Liver (tissue), 3 donors: ENCODE results near the gene VIPR2.

Source experiments
- EGR1 ChIP-seq, 2 donors: IDR thresholded peaks; 2 replicates each; pipeline ENCODE4 v1.6.1; 2016 to 2018; ENCODE audit warnings: antibody characterized with exemption in 2 of 2, low read depth in 2 of 2
- FOXA1 ChIP-seq: IDR thresholded peaks from 2 replicates; pipeline ENCODE4 v1.6.1; 2016; ENCODE audit warnings: antibody characterized with exemption
- HNF4A ChIP-seq, 2 donors: conservative IDR thresholded peaks; 2 replicates each; pipeline ENCODE4 v1.6.1; 2016; ENCODE audit warnings: antibody characterized with exemption in 2 of 2, mild to moderate bottlenecking in 2 of 2
- JUND ChIP-seq, 2 donors: IDR thresholded peaks; 2 replicates each; pipeline ENCODE4 v1.6.1; 2016; ENCODE audit warnings: antibody characterized with exemption in 2 of 2
- RAD21 ChIP-seq, 2 donors: IDR thresholded peaks; 2 replicates each; pipeline ENCODE4 v1.6.1; 2016; ENCODE audit warnings: antibody characterized with exemption in 2 of 2, mild to moderate bottlenecking in 2 of 2
- RXRA ChIP-seq, 2 donors: IDR thresholded peaks; 2 replicates each; pipeline ENCODE4 v1.6.1; 2017 to 2018; ENCODE audit warnings: antibody characterized with exemption in 2 of 2, mild to moderate bottlenecking in 1 of 2
- SP1 ChIP-seq: IDR thresholded peaks from 2 replicates; pipeline ENCODE4 v1.6.1; 2018; ENCODE audit warnings: antibody characterized with exemption, mild to moderate bottlenecking
- TAF1 ChIP-seq: conservative IDR thresholded peaks from 2 replicates; pipeline ENCODE4 v1.6.1; 2016; ENCODE audit warnings: antibody characterized with exemption, mild to moderate bottlenecking
- YY1 ChIP-seq: IDR thresholded peaks from 2 replicates; pipeline ENCODE4 v1.6.1; 2016; ENCODE audit warnings: antibody characterized with exemption, mild to moderate bottlenecking
- TF ChIP-seq, protein P1 (sequence below): fragments of 150-350 bp; IDR thresholded peaks from 2 replicates; pipeline ENCODE4 v1.5.1; 2017; ENCODE audit warnings: improper control_type of control experiment, low read depth, low read length; ENCODE audit not compliant: missing input control
- TF ChIP-seq, protein P2 (sequence below): IDR thresholded peaks from 2 replicates; pipeline ENCODE4 v1.6.1; 2016; ENCODE audit warnings: antibody characterized with exemption, mild to moderate bottlenecking
- TF ChIP-seq, protein P3 (sequence below): IDR thresholded peaks from 2 replicates; pipeline ENCODE4 v1.6.1; 2016; ENCODE audit warnings: antibody characterized with exemption
- TF ChIP-seq, protein P4 (sequence below): IDR thresholded peaks from 2 replicates; pipeline ENCODE4 v1.6.1; 2016; ENCODE audit warnings: antibody characterized with exemption
- TF ChIP-seq, protein P5 (sequence below): IDR thresholded peaks from 2 replicates; pipeline ENCODE4 v1.6.1; 2016; ENCODE audit warnings: antibody characterized with exemption
- donor health status: healthy.
- donor health status: healthy.

DNA sequence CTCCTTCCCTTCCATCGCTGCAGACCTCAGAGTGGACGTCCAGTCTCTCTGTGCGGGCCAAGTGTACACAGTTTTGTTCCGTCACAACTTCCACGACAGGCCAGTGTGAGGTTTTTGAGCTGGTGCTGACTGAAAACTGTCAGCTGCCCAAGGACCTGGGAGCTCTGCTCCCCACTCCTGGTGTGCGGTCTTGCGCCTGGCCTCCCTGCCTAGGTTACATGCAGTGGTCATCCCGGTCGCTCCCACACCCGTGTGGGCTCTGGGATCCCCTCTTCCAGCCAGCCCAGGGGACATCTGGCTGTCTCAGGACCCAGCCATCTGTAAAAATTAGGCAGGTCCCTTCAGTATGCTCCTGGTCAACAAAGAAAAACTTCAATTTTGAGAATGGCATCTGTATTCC, 127.5 kb downstream of the VIPR2 start:
- TF ChIP-seq, protein P1, sequence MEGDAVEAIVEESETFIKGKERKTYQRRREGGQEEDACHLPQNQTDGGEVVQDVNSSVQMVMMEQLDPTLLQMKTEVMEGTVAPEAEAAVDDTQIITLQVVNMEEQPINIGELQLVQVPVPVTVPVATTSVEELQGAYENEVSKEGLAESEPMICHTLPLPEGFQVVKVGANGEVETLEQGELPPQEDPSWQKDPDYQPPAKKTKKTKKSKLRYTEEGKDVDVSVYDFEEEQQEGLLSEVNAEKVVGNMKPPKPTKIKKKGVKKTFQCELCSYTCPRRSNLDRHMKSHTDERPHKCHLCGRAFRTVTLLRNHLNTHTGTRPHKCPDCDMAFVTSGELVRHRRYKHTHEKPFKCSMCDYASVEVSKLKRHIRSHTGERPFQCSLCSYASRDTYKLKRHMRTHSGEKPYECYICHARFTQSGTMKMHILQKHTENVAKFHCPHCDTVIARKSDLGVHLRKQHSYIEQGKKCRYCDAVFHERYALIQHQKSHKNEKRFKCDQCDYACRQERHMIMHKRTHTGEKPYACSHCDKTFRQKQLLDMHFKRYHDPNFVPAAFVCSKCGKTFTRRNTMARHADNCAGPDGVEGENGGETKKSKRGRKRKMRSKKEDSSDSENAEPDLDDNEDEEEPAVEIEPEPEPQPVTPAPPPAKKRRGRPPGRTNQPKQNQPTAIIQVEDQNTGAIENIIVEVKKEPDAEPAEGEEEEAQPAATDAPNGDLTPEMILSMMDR, result no peak
- TF ChIP-seq, protein P2, sequence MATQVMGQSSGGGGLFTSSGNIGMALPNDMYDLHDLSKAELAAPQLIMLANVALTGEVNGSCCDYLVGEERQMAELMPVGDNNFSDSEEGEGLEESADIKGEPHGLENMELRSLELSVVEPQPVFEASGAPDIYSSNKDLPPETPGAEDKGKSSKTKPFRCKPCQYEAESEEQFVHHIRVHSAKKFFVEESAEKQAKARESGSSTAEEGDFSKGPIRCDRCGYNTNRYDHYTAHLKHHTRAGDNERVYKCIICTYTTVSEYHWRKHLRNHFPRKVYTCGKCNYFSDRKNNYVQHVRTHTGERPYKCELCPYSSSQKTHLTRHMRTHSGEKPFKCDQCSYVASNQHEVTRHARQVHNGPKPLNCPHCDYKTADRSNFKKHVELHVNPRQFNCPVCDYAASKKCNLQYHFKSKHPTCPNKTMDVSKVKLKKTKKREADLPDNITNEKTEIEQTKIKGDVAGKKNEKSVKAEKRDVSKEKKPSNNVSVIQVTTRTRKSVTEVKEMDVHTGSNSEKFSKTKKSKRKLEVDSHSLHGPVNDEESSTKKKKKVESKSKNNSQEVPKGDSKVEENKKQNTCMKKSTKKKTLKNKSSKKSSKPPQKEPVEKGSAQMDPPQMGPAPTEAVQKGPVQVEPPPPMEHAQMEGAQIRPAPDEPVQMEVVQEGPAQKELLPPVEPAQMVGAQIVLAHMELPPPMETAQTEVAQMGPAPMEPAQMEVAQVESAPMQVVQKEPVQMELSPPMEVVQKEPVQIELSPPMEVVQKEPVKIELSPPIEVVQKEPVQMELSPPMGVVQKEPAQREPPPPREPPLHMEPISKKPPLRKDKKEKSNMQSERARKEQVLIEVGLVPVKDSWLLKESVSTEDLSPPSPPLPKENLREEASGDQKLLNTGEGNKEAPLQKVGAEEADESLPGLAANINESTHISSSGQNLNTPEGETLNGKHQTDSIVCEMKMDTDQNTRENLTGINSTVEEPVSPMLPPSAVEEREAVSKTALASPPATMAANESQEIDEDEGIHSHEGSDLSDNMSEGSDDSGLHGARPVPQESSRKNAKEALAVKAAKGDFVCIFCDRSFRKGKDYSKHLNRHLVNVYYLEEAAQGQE, result no peak
- TF ChIP-seq, protein P3, sequence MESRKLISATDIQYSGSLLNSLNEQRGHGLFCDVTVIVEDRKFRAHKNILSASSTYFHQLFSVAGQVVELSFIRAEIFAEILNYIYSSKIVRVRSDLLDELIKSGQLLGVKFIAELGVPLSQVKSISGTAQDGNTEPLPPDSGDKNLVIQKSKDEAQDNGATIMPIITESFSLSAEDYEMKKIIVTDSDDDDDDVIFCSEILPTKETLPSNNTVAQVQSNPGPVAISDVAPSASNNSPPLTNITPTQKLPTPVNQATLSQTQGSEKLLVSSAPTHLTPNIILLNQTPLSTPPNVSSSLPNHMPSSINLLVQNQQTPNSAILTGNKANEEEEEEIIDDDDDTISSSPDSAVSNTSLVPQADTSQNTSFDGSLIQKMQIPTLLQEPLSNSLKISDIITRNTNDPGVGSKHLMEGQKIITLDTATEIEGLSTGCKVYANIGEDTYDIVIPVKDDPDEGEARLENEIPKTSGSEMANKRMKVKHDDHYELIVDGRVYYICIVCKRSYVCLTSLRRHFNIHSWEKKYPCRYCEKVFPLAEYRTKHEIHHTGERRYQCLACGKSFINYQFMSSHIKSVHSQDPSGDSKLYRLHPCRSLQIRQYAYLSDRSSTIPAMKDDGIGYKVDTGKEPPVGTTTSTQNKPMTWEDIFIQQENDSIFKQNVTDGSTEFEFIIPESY, result no peak
- TF ChIP-seq YY1, result no peak
- no peak for TF ChIP-seq RXRA (IDR thresholded peaks at IDR 0.05)
- TF ChIP-seq RAD21 (IDR thresholded peaks at IDR 0.05), result no peak
- no peak for TF ChIP-seq HNF4A (conservative IDR thresholded peaks at IDR 0.05)
- no peak for TF ChIP-seq SP1
- TF ChIP-seq, protein P4, sequence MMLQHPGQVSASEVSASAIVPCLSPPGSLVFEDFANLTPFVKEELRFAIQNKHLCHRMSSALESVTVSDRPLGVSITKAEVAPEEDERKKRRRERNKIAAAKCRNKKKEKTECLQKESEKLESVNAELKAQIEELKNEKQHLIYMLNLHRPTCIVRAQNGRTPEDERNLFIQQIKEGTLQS, result no peak
- TF ChIP-seq JUND (IDR thresholded peaks at IDR 0.05), result no peak
- TF ChIP-seq, protein P5, sequence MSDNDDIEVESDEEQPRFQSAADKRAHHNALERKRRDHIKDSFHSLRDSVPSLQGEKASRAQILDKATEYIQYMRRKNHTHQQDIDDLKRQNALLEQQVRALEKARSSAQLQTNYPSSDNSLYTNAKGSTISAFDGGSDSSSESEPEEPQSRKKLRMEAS, result no peak
- TF ChIP-seq FOXA1, result no peak
- no peak for TF ChIP-seq EGR1 (IDR thresholded peaks at IDR 0.05; ENCODE audit: low read depth in 2 of 2)
- TF ChIP-seq TAF1, result no peak
